Measurements from ENCODE around the gene MGRN1.

Gene MGRN1

GRCh38 chr16:4654011-4654963 lies 29.7 kb downstream of the MGRN1 start:
- DNase-seq (ENCODE audit: low spot score) = no peak

- no peak for DNase-seq (ENCODE audit: low spot score)
Measured at GRCh38 chr16:4654964-4655590, 30.5 kb downstream of the MGRN1 start.

- DNase-seq (ENCODE audit: low spot score) = no peak
Measured at GRCh38 chr16:4655801-4656200, 31.2 kb downstream of the MGRN1 start.

GRCh38 chr16:4656221-4656620 lies 31.6 kb downstream of the MGRN1 start:
- no peak for DNase-seq (ENCODE audit: low spot score)

- DNase-seq (ENCODE audit: low spot score) = no peak
Measured at GRCh38 chr16:4656695-4657686, 32.4 kb downstream of the MGRN1 start.

- DNase-seq (ENCODE audit: low spot score) = no peak
Measured at GRCh38 chr16:4659363-4660353, 35.0 kb downstream of the MGRN1 start.

GRCh38 chr16:4660454-4661007 lies 35.9 kb downstream of the MGRN1 start:
- peak; percentile 58 for DNase-seq (ENCODE audit: low spot score)

GRCh38 chr16:4661661-4662060 lies 37.0 kb downstream of the MGRN1 start:
- DNase-seq (ENCODE audit: low spot score) = no peak

- no peak for DNase-seq (ENCODE audit: low spot score)
Measured at GRCh38 chr16:4663465-4663776, 38.8 kb downstream of the MGRN1 start.

- no peak for DNase-seq (ENCODE audit: low spot score)
Measured at GRCh38 chr16:4663777-4664465, 39.3 kb downstream of the MGRN1 start.

GRCh38 chr16:4664538-4665418 lies 40.2 kb downstream of the MGRN1 start:
- DNase-seq (ENCODE audit: low spot score) = peak; percentile 51

GRCh38 chr16:4666537-4667202 lies 42.0 kb downstream of the MGRN1 start:
- no peak for DNase-seq (ENCODE audit: low spot score)

GRCh38 chr16:4667203-4667963 lies 42.8 kb downstream of the MGRN1 start:
- DNase-seq (ENCODE audit: low spot score) = no peak

GRCh38 chr16:4668313-4668960 lies 43.8 kb downstream of the MGRN1 start:
- DNase-seq (ENCODE audit: low spot score) = no peak

- DNase-seq (ENCODE audit: low spot score) = no peak
Measured at GRCh38 chr16:4673387-4674046, 48.9 kb downstream of the MGRN1 start.

GRCh38 chr16:4674926-4675530 lies 50.4 kb downstream of the MGRN1 start:
- DNase-seq (ENCODE audit: low spot score) = no peak
